Measurements from ENCODE around the gene GIMAP4.
"Not testable (repeated sequence)": the region's sequence is repeated elsewhere in the genome, so short reads cannot be mapped to it uniquely, and the experiment has no call there.

The GIMAP4 gene

DNA sequence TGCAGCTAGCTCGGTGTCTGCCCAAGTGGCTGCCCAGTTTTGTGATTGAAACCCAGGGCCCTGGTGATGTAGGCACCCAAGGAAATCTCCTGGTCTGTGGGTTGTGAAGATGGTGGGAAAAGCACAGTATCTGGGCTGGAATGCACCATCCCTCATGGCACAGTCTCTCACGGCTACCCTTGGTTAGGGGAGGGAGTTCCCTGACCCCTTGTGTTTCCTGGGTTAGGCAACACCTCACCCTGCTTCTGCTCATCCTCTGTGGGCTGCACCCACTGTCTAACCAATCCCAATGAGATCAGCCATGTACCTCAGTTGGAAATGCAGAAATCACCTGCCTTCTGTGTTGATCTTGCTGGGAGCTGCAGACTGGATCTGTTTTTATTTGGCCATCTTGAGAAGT lies 27.6 kb downstream of the GIMAP4 start:
- no peak for TF ChIP-seq CTCF (IDR thresholded peaks at IDR 0.05; ENCODE audit: low read depth, low read length)
- no peak for DNase-seq (ENCODE audit: low read depth, low spot score)
- no peak overlapping the region for H3K4me3 ChIP-seq (ENCODE audit: low read depth, low read length)
- in situ Hi-C loops (cut with HindIII; ENCODE audit: low sequenced_read_pairs): no loop called here

DNA sequence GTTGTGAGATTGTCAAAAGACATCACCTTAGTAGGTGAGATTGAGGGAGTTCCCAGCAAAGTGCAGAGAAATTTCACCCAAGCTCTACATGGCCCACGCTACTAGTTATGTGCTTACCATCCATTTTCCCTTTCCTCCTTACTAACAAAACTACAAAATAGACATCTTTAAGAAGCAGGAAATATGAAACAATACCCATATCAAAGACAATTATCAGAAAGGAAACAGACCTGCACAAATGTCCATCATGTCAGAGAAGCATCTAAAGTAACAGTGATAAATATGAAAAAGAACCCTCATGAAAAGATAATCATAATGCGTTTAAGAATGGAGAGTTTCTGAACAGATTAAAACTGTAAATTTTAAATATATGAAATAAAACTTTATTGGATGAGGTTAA lies 28.2 kb downstream of the GIMAP4 start:
- no peak overlapping the region for H3K4me3 ChIP-seq (ENCODE audit: low read depth, low read length)
- no peak for DNase-seq (ENCODE audit: low read depth, low spot score)
- no peak for TF ChIP-seq CTCF (IDR thresholded peaks at IDR 0.05; ENCODE audit: low read depth, low read length)
- in situ Hi-C loops (cut with HindIII; ENCODE audit: low sequenced_read_pairs): no loop called here

DNA sequence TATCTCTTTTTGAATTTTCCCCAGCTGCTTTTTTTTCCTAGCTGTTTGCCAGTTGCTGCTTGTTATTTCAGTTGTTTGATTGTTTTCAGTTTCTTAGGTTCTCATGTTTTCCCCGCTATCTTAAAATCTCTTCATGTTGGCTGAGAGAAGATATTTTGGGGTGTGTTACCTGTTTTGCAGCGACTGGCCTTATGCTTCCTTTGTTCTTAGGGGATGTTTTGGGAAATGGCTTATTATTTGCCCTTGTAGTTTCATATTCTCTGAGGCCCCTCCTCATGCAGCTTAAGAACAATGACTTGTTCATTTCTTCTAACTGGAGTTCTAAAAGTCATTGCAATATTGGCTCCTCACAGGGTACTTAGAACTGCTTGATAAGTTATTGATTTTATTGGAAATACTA lies 36.4 kb downstream of the GIMAP4 start:
- H3K4me3 ChIP-seq (ENCODE audit: low read depth, low read length); in situ Hi-C loops (cut with HindIII; ENCODE audit: low sequenced_read_pairs); DNase-seq (ENCODE audit: low read depth, low spot score): not testable (repeated sequence)

DNA sequence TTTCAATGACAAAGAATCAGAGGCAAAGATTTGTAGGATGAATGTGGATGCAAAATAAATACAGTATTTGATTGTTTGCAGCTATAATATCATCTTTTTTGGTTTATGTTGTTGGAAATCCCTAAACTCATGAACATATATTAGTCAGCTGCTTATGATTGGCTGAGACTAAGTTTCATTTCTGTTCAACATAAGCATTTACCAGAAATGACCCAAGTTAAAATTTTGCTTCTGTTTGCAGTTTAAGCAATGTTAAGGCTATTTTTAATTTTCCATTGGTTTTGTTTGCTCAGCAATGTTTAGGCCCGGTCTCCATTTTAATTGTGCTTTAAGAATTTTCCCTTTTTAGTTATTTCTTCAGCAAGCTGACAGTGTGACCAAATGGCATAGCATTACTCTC lies 43.0 kb downstream of the GIMAP4 start:
- in situ Hi-C loops (cut with HindIII; ENCODE audit: low sequenced_read_pairs): no loop called here
- H3K4me3 ChIP-seq (ENCODE audit: low read depth, low read length): no peak overlapping the region
- TF ChIP-seq CTCF (IDR thresholded peaks at IDR 0.05; ENCODE audit: low read depth, low read length): no peak
- DNase-seq (ENCODE audit: low read depth, low spot score): no peak

- no peak for TF ChIP-seq CTCF (IDR thresholded peaks at IDR 0.05; ENCODE audit: low read depth, low read length)
- H3K4me3 ChIP-seq (ENCODE audit: low read depth, low read length): no peak overlapping the region
- in situ Hi-C loops (cut with HindIII; ENCODE audit: low sequenced_read_pairs): no loop called here
- DNase-seq (ENCODE audit: low read depth, low spot score): no peak
Observed at GRCh38 chr7:150612925-150613324, 45.7 kb downstream of the GIMAP4 start.

- no peak overlapping the region for H3K4me3 ChIP-seq (ENCODE audit: low read depth, low read length)
- TF ChIP-seq CTCF (IDR thresholded peaks at IDR 0.05; ENCODE audit: low read depth, low read length): no peak
- in situ Hi-C loops (cut with HindIII; ENCODE audit: low sequenced_read_pairs): no loop called here
- DNase-seq (ENCODE audit: low read depth, low spot score): no peak
Observed at GRCh38 chr7:150613880-150614279, 46.7 kb downstream of the GIMAP4 start.

- H3K4me3 ChIP-seq (ENCODE audit: low read depth, low read length); DNase-seq (ENCODE audit: low read depth, low spot score); in situ Hi-C loops (cut with HindIII; ENCODE audit: low sequenced_read_pairs): not testable (repeated sequence)
Observed at GRCh38 chr7:150614426-150614825, 47.2 kb downstream of the GIMAP4 start.

DNA sequence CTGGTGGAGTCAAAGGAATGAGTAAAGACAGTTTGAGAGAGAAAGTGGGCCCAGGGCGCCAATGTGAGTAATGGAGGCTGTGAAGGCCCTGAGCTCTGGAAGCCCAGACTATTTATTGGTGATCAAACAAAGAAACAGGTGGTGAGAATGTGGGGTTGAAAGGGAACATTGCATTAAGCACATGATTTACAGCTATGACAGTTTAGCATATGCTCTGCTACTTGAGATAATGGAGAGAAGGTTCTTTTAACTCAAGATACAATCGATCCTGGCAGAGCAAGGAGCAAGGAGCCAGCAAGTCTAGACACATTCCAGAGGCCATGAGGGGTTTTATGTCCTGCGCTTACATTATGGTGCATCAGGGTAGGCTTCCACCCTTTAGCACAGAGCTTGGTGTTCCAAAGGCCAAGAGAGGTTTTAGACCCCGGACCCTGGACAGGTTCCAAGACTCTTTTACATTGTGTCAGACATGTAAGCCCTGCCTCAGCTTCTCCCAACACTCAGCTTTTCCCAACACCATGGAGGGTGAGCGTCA lies 48.1 kb downstream of the GIMAP4 start:
- H3K4me3 ChIP-seq (ENCODE audit: low read depth, low read length); DNase-seq (ENCODE audit: low read depth, low spot score); in situ Hi-C loops (cut with HindIII; ENCODE audit: low sequenced_read_pairs): not testable (repeated sequence)

All from astrocyte of the spinal cord (primary cell).